LNCAP (cell line): ENCODE results near the gene TTC34.

Source experiments
- TF ChIP-seq, protein P1 (sequence below): fragments of 450-650 bp; IDR thresholded peaks from 2 replicates; pipeline ENCODE4 v1.5.1; 2017; ENCODE audit warnings: mild to moderate bottlenecking

The TTC34 gene

GRCh38 chr1:2803086-2803930, 1.8 kb upstream of the TTC34 start:
- TF ChIP-seq, protein P1, sequence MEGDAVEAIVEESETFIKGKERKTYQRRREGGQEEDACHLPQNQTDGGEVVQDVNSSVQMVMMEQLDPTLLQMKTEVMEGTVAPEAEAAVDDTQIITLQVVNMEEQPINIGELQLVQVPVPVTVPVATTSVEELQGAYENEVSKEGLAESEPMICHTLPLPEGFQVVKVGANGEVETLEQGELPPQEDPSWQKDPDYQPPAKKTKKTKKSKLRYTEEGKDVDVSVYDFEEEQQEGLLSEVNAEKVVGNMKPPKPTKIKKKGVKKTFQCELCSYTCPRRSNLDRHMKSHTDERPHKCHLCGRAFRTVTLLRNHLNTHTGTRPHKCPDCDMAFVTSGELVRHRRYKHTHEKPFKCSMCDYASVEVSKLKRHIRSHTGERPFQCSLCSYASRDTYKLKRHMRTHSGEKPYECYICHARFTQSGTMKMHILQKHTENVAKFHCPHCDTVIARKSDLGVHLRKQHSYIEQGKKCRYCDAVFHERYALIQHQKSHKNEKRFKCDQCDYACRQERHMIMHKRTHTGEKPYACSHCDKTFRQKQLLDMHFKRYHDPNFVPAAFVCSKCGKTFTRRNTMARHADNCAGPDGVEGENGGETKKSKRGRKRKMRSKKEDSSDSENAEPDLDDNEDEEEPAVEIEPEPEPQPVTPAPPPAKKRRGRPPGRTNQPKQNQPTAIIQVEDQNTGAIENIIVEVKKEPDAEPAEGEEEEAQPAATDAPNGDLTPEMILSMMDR = no peak

DNA sequence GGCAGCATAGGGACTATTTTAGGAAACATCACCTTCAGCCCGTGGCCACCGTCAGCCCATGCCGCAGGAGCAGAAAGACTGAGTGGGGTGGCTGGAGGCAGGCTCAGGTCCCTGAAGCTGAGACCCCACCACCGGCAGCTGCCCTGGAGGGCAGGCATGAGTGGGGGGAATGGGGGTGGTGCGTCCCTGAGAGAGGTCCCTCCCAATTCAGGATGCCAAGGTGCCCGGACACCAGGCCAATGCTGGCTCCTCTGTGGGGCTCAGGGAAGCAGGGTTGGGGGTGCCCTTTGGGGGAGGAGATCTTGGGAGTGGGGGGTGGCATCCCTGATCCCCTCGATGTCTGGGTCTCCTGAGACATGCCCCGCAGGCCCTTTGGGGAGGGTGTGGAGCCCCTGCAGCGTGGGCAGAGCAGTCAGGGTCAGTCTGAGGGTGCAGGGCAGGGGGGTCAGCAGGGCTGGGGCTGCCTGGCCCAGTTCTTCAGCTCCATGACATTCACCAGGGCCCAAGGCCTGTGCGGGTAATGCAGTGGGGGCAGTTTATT, 998 bp upstream of the TTC34 start:
- TF ChIP-seq, protein P1 = no peak

GRCh38 chr1:2801046-2801445, 447 bp downstream of the TTC34 start:
- TF ChIP-seq, protein P1 = no peak

GRCh38 chr1:2800664-2801045, 838 bp downstream of the TTC34 start:
- TF ChIP-seq, protein P1 = no peak

DNA sequence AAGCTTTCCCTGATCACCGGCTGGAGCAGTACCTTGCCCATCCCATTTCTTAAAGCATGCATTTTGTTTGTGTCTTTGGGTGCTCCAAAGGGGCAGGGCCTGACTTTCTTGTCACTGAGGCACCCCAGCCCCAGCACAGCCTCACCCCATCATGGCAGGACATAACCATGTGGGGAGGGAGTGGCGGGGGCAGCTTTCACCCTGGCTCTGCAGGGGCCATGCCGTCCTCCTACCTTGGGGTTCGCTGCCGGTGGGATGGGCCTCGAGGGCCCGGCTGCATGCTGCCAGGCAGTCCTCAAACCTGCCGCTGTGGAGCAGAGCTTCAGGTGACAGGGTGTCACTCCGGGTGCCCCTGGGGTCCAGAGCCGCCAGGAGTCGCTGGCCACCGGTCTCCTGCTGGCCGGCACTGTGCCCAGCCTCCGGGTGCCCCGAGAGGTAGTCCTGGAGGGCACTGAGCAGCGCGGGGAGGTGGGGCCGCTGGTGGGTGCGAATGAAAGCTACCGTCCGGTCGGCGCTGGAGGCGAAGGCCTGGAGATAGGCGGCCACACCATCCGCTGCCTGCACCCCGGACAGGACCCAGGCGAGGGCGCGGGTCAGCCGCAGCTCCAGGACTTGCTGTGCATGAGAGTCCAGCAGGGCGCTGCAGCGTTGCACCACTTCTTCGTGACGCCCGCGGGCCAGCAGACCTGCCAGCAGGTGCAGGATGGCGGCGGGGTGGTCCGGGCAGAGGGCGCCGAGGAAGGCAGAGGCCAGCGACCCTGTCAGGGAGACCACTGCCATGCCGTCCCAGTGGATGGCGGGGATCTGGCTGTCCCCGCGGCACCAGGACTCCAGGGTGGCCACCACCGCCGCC, 1.5 kb downstream of the TTC34 start:
- TF ChIP-seq, protein P1 = no peak

- TF ChIP-seq, protein P1 = no peak
Measured at GRCh38 chr1:2797741-2798016, 3.8 kb downstream of the TTC34 start.

GRCh38 chr1:2796890-2797740, 4.4 kb downstream of the TTC34 start:
- TF ChIP-seq, protein P1 = no peak
